Kidney glomerular epithelial cell (primary cell): Measurements from ENCODE around the gene HEATR5A.
"Not testable (repeated sequence)": the region's sequence is repeated elsewhere in the genome, so short reads cannot be mapped to it uniquely, and the experiment has no call there.

Source experiments
- DNase-seq: peaks from one replicate; lab custom pipeline; 2025; lab: John Stamatoyannopoulos, UW

HEATR5A gene

DNA sequence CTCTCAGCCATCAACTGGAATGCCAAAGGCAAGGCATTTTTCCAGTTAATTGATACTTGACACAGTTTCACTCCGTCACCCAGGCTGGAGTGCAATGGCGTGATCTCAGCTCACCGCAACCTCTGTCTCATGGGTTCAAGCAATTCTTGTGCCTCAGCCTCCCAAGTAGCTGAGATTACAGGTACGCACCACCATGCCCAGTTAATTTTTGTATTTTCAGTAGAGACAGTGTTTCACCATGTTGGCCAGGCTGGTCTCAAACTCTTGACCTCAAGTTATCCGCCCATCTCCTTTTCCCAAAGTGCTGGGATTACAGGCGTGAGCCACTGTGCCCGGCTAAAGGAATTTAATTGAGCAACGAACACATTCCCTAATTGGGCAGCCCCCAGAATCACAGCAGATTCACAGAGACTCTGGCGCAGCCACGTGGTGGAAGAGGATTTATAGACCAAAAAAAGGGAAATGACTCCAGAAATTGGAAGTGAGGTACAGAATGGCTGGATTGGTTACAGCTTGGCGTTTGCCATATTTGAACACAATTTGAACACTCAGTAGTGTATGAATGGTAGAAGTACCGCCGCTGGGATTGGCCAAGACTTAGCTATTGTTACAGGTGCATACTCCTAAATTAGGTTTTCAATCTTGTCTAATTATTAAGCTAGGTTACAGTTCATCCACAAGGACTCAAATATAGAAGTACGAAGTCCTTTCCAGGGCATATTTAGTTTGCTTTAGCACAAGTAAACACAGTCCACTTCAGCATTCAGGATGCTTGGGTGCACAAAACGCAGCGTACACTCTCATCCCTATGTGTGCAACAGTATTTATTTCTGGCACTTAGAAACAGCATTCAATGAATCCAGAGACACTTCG is 162.6 kb downstream of the HEATR5A start:
- not testable (repeated sequence) for DNase-seq

DNA sequence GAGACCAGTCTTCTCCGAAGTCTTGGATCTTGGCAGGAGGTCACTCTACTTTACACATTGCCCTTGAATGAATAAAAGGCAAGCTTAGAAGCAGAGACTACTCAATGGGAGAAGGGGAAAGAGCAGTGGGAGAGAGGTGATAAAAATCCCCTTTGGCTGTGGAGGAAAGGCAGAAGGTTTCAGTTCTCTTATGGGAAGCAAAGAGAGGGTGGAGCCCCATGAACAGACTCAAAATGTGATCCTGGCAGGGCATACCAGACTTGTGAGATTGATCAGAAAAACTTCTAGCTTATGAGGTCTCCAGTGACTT is 163.2 kb downstream of the HEATR5A start:
- DNase-seq, result no peak

DNA sequence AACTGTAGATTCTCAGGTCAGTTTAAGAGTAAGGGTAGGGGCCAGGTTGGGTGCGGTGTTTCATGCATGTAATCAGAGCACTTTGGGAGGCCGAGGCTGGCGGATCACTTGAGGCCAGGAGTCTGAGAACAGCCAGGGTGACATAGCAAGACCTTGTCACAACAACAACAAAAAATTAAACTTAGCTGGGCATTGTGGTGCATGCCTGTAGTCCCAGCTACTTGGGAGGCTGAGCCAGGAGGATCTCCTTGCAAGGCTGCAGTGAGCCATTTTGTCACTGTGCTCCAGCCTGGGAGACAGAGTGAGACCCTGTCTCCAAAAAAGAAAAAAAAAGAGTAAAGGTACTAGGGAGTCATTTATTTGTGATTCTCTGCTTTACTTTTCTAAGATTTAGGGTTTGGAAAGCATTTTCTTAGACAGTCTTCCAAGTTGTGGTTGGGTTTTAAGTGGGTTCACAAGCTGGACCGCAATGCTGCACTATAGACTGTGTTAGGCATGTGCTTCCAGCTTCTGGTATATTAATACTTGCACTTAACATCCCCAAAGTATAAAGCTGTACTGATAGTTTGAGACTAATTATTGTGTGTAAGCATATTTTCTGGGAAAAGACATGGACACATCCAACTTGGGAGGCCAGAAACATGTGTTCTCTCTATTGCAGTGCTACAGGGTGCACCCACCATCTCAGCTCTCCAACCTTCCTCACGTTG is 163.7 kb downstream of the HEATR5A start:
- no peak for DNase-seq

DNA sequence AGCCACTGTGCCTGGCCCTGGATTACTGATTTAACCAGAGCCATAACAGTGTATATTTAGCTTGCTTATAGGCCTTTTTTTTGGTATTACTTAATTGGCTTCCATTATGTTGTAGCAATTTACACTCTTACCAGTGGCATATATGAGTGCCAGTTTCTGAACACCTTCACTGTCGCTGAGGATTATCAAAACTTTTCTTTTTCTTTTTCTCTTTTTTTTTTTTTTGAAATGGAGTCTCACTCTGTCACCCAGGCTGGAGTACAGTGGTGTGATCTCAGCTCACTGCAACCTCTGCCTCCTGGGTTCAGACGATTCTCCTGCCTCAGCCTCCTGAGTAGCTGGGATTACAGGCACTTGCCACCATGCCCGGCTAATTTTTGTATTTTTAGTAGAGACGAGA is 164.4 kb downstream of the HEATR5A start:
- not testable (repeated sequence) for DNase-seq

DNA sequence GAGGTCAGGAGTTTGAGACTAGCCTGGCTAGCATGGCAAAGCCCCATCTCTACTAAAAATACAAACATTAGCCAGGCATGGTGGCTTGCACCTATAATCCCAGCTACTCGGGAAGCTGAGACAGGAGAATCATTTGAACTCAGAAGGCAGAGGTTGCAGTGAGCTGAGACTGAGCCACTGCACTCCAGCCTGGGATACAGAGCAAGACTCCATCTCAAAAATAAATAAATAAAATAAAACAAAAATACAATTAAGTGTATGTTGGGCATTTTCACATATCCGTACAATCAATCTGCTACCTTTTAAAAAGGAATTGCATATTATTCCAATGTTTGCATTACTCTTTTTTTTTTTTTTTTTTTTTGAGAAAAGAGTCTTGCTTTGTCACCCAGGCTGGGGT is 165.1 kb downstream of the HEATR5A start:
- no peak for DNase-seq

DNA sequence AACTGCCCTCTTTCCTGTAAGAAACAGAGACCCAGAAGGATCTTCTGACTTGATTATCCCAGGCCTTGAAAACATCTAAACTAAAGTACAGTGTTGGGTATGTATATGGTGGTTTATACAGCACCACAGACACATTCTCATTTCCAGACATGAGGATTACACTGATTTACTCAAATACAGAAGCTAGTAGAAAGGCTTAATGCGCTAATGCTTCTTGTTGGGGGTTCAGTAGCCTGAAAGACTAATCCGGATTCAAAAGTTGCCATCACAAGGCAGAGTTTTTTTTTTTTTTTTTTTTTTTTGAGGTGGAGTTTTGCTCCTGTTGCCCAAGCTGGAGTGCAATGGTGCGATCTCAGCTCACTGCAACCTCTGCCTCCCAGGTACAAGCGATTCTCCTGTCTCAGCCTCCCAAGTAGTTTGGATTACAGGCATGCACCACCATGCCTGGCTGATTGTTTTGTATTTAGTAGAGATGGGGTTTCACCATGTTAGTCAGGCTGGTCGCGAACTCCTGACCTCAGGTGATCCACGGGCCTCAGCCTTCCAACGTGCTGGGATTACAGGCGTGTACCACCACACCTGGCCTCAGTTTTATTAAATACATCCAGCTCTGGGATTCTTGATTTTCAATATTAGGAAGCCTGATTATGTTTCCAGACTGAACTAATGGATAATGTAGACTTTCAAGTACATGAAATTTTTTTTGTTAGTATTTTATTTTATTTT is 166.4 kb downstream of the HEATR5A start:
- DNase-seq, result no peak

DNA sequence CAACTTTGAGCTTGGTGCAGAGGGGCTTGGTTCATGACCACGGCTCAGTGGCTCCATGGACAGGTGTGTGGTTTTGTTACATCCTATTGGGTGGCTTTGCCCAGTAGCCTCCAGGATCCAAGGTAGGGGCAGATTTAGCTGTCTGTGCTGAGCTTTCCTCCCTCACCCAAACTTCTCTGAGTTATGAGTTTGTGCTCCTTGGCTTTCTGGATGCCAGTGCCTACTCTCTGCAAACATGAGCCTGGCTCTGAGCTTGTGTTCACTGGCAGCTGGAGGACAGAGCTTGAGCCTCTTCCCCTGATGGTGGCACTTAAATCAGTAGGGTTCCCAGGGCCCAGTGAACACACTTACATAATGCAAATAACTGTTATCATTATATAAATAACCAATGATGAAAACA is 167.5 kb downstream of the HEATR5A start:
- DNase-seq, result no peak

DNA sequence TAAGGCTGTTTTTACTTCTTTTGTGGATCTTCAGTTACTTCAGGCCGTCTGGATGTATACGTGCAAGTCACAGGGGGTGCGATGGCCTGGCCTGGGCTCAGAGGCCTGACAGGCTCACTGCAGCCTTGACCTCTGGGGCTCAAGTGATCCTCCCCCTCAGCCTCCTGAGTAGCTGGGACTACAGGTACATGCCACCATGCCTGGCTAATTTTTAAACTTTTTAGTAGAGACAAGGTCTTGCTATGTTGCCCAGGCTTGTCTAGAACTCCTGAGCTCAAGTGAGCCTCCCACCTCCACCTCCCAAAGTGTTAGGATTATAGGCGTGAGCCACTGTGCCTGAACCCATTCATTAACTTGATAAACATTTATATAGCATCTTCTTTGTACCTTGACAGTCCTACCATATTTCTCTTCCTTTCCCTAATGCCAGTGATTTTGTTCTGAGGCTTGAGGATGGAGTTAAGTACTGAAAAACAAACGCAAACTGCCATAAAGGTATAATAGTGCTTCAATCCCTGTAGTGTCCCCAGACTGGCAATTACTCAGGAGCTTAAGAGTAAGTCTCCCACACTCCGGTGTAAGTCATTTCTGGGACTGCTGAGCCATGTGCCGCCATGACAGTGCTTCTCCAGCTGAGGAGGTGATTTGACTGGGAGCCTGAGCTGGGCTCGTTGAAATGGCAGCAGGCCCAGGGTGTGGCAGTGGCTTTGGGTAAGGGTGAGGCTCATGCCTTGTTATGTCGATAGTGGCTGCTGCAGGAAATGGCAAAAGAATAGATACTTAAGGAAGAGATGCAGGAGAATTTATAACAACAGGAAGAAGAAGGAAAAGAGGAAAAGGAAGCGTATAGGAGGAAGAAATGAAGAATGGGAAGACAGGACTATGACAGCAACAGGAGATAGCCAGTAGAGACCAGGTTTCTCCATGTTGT is 169.1 kb downstream of the HEATR5A start:
- DNase-seq, result no peak

DNA sequence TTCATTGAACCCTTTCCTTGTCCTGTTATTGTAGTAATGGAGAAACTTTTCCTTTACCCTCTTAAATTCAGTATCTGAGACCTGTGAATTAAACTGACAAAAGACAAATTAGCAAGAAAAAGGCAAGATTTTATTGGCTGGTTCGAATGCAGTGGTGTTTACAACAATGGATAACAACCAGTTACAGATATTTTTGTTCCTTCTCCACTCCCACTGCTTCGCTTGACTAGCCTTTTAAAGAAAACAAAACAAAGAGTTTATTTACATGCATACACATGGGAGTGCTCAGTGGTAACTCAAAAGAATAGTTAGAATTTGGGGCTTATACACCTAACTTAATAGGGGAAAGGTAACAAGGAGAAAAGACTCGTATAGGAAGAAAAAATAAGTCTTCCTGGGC is 175.7 kb downstream of the HEATR5A start:
- no peak for DNase-seq

DNA sequence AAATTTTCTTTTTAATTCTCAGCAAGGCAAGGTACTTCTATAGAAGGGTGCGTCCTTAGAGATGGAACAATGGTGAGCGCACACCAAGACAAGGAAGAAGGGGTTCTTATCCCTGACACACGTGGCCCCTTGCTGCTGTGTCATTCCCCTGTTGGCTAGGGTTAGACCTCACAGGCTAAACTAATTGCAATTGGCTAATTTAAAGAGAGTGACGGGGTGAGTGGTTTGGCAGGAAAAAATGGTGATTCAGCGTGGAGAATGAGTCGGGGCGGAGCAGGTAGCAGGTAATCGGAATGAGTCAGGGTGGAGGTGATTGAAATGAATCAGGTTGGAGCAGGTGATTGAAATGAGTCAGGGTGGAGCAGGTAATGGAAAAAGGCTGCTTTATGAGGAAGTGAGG is 176.5 kb downstream of the HEATR5A start:
- no peak for DNase-seq

DNA sequence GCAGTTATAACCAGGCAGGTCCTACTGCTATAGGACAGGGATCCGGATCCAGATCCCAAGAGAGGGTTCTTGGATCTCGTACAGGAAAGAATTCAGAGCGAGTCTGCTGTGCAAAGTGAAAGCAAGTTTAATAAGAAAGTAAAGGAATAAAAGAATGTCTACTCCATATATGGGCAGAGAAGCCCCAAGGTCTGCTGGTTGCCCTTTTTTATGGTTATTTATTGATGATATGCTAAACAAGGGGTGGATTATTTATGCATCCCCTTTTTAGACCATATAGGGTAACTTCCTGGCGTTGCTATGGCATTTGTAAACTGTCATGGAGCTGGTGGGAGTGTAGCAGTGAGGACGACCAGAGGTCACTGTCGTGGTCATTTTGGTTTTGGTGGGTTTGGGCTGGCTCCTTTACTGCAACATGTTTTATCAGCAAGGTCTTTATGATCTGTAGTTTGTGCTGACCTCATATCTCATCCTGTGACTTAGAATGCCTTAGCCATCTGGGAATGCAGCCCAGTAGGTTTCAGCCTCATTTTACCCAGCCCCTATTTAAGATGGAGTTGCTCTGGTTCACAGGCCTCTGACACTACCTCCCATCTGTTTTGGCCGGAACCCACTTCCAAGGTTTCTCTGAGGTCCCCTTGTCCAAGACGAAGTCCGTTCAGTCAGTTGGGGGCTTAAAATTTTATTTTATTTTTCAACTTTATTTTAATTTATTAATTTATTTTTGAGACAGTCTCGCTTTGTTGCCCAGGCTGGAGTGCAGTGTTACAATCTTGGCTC is 178.0 kb downstream of the HEATR5A start:
- not testable (repeated sequence) for DNase-seq
